Peyer's patch (tissue), 4 donors: Measurements from ENCODE around the gene CRLF1.
"Not testable (repeated sequence)": the region's sequence is repeated elsewhere in the genome, so short reads cannot be mapped to it uniquely, and the experiment has no call there.

ENCODE experiments used
- POLR2A ChIP-seq, 2 donors: fragments of 450-650 bp; IDR thresholded peaks; one replicate each; pipeline ENCODE4 v1.5.1; 2017; ENCODE audit warnings: antibody characterized with exemption in 2 of 2, mild to moderate bottlenecking in 2 of 2, moderate library complexity in 2 of 2
- TF ChIP-seq, protein P1 (sequence below), 6 experiments: fragments of 450-650 bp in 4 of 6; fragments of 200-600 bp in 2 of 6; sonication (generic) in 1 of 6; IDR thresholded peaks; one replicate each; pipeline ENCODE4 v1.5.1; 2017 to 2019; ENCODE audit warnings: antibody characterized with exemption in 6 of 6, mild to moderate bottlenecking in 3 of 6, moderate library complexity in 1 of 6

DNA sequence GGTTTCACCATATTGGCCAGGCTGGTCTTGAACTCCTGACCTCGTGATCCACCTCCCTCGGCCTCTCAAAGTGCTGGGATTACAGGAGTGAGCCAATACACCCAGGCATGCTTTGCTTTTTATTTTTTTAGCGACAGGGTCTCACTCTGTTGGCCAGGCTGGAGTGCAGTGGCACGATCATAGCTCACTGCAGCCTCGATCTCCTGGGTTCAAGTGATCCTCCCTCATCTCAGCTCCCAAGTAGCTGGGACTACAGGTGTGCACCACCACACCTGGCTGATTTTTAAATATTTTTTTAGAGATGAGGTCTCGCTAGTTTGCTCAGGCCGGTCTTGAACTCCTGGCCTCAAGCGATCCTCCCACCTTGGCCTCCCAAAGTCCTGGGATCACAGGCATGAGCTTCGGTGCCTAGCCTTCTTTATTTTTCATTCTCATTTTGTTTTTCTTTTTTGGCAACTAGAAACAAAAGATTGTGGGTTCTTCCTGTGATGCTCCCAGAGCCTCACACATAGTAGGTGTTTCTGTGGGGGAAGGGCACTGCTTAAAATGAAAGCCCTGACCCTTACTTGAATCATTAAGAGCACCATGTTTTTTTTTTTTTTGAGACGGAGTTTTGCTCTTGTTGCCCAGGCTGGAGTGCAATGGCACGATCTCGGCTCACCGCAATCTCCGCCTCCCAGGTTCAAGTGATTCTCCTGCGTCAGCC lies 5.8 kb downstream of the CRLF1 start:
- TF ChIP-seq, protein P1, sequence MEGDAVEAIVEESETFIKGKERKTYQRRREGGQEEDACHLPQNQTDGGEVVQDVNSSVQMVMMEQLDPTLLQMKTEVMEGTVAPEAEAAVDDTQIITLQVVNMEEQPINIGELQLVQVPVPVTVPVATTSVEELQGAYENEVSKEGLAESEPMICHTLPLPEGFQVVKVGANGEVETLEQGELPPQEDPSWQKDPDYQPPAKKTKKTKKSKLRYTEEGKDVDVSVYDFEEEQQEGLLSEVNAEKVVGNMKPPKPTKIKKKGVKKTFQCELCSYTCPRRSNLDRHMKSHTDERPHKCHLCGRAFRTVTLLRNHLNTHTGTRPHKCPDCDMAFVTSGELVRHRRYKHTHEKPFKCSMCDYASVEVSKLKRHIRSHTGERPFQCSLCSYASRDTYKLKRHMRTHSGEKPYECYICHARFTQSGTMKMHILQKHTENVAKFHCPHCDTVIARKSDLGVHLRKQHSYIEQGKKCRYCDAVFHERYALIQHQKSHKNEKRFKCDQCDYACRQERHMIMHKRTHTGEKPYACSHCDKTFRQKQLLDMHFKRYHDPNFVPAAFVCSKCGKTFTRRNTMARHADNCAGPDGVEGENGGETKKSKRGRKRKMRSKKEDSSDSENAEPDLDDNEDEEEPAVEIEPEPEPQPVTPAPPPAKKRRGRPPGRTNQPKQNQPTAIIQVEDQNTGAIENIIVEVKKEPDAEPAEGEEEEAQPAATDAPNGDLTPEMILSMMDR (IDR thresholded peaks at IDR 0.05) = not testable (repeated sequence)
- not testable (repeated sequence) for TF ChIP-seq POLR2A (IDR thresholded peaks at IDR 0.05)
